ENCODE results near the gene ITGA8. TPM values are rescaled to one million over a fixed set of nuclear protein-coding genes. Genes with fewer than 3 reads are reported as not detected.

Gene ITGA8
- total RNA-seq, 1 experiment from 2014 or later = 0.02 TPM

DNA sequence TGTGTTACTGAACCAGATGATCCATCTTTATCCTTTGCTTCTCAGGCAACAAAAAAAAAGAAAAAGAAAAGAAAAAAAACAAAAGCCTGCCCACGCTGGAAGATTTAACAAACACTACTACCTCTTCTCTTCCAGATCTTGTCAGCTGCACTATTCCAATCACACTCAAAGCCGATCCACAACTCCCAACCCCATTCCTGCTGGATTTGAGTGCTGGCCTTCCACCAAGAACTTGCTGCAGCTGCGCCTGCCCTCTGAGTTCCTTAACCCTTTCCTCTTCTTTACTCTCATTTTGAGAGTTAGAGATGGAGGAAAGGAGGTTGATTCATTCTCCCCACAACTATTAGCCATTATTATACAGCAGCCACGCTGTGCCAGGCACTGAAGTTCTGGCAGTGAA lies 16.0 kb upstream of the ITGA8 start:
- H3K4me3 ChIP-seq (replicated peaks in 1 of 2; ENCODE audit: low read depth in 1 of 2, low read length in 2 of 2) = no peak overlapping the region
- H3K27ac ChIP-seq (ENCODE audit: low read depth, low read length) = no peak overlapping the region
- peaks cover 0 to 5% of the 10 kb centered on the region in 2 experiments; a peak in 1 of 4 replicates for H3K4me1 ChIP-seq (ENCODE audit: control insufficient read depth in 1 of 2, insufficient read depth in 2 of 2, low read length in 2 of 2)
- H2AFZ ChIP-seq (ENCODE audit: low read depth, low read length, poor library complexity, severe bottlenecking) = no peak overlapping the region
- H3K9me3 ChIP-seq (ENCODE audit: control insufficient read depth in 1 of 2, insufficient read depth in 1 of 2, low read depth in 1 of 2, low read length in 2 of 2) = peaks cover 0 to 2% of the 10 kb centered on the region in 2 experiments; a peak in 1 of 4 replicates
- H3K4me2 ChIP-seq (ENCODE audit: low read length) = no peak overlapping the region
- intact Hi-C loops (cut with micrococcal nuclease) = no loop called here
- TF ChIP-seq, protein P1, sequence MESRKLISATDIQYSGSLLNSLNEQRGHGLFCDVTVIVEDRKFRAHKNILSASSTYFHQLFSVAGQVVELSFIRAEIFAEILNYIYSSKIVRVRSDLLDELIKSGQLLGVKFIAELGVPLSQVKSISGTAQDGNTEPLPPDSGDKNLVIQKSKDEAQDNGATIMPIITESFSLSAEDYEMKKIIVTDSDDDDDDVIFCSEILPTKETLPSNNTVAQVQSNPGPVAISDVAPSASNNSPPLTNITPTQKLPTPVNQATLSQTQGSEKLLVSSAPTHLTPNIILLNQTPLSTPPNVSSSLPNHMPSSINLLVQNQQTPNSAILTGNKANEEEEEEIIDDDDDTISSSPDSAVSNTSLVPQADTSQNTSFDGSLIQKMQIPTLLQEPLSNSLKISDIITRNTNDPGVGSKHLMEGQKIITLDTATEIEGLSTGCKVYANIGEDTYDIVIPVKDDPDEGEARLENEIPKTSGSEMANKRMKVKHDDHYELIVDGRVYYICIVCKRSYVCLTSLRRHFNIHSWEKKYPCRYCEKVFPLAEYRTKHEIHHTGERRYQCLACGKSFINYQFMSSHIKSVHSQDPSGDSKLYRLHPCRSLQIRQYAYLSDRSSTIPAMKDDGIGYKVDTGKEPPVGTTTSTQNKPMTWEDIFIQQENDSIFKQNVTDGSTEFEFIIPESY (IDR thresholded peaks at IDR 0.05; ENCODE audit: extremely low read depth, insufficient replicate concordance, low read length) = no peak
- TF ChIP-seq POLR2A (IDR thresholded peaks at IDR 0.05; ENCODE audit: borderline replicate concordance, extremely low read depth, insufficient read depth, insufficient read length) = no peak
- TF ChIP-seq, protein P2, sequence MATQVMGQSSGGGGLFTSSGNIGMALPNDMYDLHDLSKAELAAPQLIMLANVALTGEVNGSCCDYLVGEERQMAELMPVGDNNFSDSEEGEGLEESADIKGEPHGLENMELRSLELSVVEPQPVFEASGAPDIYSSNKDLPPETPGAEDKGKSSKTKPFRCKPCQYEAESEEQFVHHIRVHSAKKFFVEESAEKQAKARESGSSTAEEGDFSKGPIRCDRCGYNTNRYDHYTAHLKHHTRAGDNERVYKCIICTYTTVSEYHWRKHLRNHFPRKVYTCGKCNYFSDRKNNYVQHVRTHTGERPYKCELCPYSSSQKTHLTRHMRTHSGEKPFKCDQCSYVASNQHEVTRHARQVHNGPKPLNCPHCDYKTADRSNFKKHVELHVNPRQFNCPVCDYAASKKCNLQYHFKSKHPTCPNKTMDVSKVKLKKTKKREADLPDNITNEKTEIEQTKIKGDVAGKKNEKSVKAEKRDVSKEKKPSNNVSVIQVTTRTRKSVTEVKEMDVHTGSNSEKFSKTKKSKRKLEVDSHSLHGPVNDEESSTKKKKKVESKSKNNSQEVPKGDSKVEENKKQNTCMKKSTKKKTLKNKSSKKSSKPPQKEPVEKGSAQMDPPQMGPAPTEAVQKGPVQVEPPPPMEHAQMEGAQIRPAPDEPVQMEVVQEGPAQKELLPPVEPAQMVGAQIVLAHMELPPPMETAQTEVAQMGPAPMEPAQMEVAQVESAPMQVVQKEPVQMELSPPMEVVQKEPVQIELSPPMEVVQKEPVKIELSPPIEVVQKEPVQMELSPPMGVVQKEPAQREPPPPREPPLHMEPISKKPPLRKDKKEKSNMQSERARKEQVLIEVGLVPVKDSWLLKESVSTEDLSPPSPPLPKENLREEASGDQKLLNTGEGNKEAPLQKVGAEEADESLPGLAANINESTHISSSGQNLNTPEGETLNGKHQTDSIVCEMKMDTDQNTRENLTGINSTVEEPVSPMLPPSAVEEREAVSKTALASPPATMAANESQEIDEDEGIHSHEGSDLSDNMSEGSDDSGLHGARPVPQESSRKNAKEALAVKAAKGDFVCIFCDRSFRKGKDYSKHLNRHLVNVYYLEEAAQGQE (IDR thresholded peaks at IDR 0.05; ENCODE audit: low read depth) = no peak
- TF ChIP-seq, protein P3, sequence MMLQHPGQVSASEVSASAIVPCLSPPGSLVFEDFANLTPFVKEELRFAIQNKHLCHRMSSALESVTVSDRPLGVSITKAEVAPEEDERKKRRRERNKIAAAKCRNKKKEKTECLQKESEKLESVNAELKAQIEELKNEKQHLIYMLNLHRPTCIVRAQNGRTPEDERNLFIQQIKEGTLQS (IDR thresholded peaks at IDR 0.05) = no peak
- no peak overlapping the region for H3K9ac ChIP-seq (ENCODE audit: low read length)
- POLR2A ChIA-PET = no interaction called here
- DNase-seq (ENCODE audit: low read depth, low spot score) (no peak), ATAC-seq (no peak)
- RAD21 ChIA-PET (ENCODE audit: low non-redundant PET in 1 of 2, low total read pairs in 2 of 2, uncharacterized antibody in 2 of 2, unreplicated experiment in 2 of 2) = no interaction called here
- no peaks in the 10 kb centered on the region for H4K20me1 ChIP-seq (ENCODE audit: insufficient read depth)
- no TSS peak for BruUV-seq (replicated peaks)
- no peaks in the 10 kb centered on the region for H3K9me2 ChIP-seq (ENCODE audit: insufficient read depth)
- no peaks in the 10 kb centered on the region for H3K79me2 ChIP-seq (ENCODE audit: insufficient read depth, low read length)
- H3K27me3 ChIP-seq (ENCODE audit: insufficient read depth, low read length) = no peaks in the 10 kb centered on the region
- CTCF ChIA-PET = no interaction called here
- H3K36me3 ChIP-seq (ENCODE audit: control insufficient read depth in 1 of 2, insufficient read depth in 2 of 2, low read length in 2 of 2) = no peaks in the 10 kb centered on the region
